IPS-20b (cell line): ENCODE data around the gene AK9.
A peak's percentile ranks its signal among the peaks of the same experiment; 100 is the strongest.
"Not testable (repeated sequence)": the region's sequence is repeated elsewhere in the genome, so short reads cannot be mapped to it uniquely, and the experiment has no call there.

ENCODE experiments used
- H3K27ac ChIP-seq: one replicate; pipeline ENCODE4 v1.5.1; 2013; ENCODE audit warnings: low read length
- H3K27me3 ChIP-seq: 2 replicates; pipeline ENCODE4 v1.6.1; 2013; ENCODE audit warnings: mild to moderate bottlenecking, low read length, inconsistent platforms; ENCODE audit not compliant: insufficient read depth
- H3K36me3 ChIP-seq: 2 replicates; pipeline ENCODE4 v1.6.1; 2013; ENCODE audit warnings: low read depth, mild to moderate bottlenecking, inconsistent platforms, low read length, moderate library complexity; ENCODE audit not compliant: insufficient read depth
- H3K4me1 ChIP-seq: 2 replicates; pipeline ENCODE4 v1.6.1; 2013; ENCODE audit warnings: mild to moderate bottlenecking, control low read depth, inconsistent platforms, low read length, moderate library complexity; ENCODE audit not compliant: insufficient read depth
- H3K4me3 ChIP-seq: 2 replicates; pipeline ENCODE4 v1.5.1; 2013; ENCODE audit warnings: mild to moderate bottlenecking, low read length, inconsistent platforms
- H3K9ac ChIP-seq: 2 replicates; pipeline ENCODE4 v1.6.1; 2013; ENCODE audit warnings: low read depth, mild to moderate bottlenecking, inconsistent platforms, low read length, moderate library complexity
- H3K9me3 ChIP-seq: 2 replicates; pipeline ENCODE4 v1.6.1; 2013; ENCODE audit warnings: mild to moderate bottlenecking, low read depth, low read length, inconsistent platforms; ENCODE audit not compliant: insufficient read depth

AK9 gene

GRCh38 chr6:109690737-109691621 is at the start of gene AK9, which contains the start of gene FIG4:
TSS of gene AK9 (minus strand) at chr6:109691202. CDS start at chr6:109675745, 15,457 bp downstream.
TSS of gene FIG4 (plus strand) at chr6:109691296. CDS start at chr6:109691436, 140 bp downstream.
- Histone ChIP-seq H3K9ac (peak within 1 kb of the TSS; percentile 85), H3K4me3 (peak within 1 kb of the TSS; percentile 98), H3K4me1 (0 out of 2 replicates have a peak, but pooled peaks cover 5% of the 10 kb centered on the region), H3K9me3 (no peaks in the 10 kb centered on the region), H3K36me3 (peaks cover 1% of the 10 kb centered on the region; the same call in 1 of the 2 replicates), H3K27me3 (no peaks in the 10 kb centered on the region; the same call in 1 of the 2 replicates), H3K27ac (no peak within 1 kb of the TSS)

DNA sequence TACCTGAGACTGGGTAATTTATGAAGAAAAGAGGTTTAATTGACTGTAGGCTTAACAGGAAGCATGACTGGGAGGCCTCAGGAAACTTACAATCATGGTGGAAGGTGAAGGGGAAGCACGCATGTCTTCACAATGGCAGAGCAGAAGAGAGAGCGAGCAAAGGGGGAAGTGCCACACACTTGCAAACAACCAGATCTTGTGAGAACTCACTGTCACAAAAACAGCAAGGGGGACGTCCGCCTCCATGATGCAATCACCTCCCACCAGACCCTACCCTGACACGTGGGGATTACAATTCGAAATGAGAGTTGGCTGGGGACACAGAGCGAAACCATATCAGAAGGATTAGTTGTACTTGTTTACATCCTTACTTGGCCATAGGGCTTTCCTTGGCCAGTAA is 49.8 kb upstream of the AK9 start:
- no peaks in the 10 kb centered on the region for H3K9me3 ChIP-seq
- H3K4me1 ChIP-seq: peaks cover 21% of the 10 kb centered on the region
- H3K4me3 ChIP-seq: no peak overlapping the region
- peaks cover 16% of the 10 kb centered on the region; the same call in 1 of the 2 replicates for H3K36me3 ChIP-seq
- no peaks in the 10 kb centered on the region for H3K27me3 ChIP-seq
- H3K9ac ChIP-seq: no peak overlapping the region
- no peak overlapping the region for H3K27ac ChIP-seq

DNA sequence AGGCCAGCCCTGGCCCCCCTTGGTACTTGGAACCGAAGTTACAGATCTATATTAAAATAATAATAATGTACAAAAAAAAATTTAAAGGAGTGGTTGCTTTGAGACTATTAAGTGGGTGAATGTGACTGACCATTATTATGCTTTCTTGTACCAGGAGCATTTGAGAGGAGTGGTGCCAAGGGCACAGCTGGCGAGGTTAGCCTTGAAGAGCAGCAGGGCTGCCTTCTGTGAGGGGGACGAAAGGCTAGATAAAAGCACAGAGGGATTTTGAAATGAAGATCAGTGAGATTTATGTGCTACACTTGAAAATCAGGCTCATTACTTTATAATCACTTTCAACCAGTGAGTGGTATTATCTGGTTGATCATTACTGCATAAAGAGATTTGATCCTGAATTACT is 48.7 kb upstream of the AK9 start:
- H3K4me3 ChIP-seq: no peak overlapping the region
- no peaks in the 10 kb centered on the region for H3K27me3 ChIP-seq
- H3K36me3 ChIP-seq: peaks cover 23% of the 10 kb centered on the region
- H3K4me1 ChIP-seq: peaks cover 28% of the 10 kb centered on the region
- H3K9ac ChIP-seq: no peak overlapping the region
- no peak overlapping the region for H3K27ac ChIP-seq
- H3K9me3 ChIP-seq: no peaks in the 10 kb centered on the region

DNA sequence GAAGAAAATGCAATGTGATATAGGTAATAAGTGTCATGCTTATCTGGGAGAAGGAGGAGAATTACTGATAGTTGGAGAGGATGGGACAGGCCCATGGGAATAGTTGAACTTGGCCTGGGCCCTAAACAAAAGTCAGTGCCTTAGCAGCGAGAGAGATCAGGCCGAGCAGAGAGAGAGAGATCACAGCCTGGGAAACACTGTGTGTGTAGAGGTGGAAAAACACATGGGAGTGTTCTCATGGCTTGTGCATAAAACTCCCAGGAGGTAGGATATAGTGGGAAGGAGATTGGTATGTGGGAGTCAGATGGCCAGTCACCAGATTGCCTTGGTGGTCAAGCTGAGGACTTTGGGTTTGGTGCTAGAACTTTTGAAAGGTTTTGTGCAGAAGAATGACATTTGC is 47.7 kb upstream of the AK9 start:
- Histone ChIP-seq H3K4me1 (peaks cover 28% of the 10 kb centered on the region), H3K36me3 (peaks cover 21% of the 10 kb centered on the region), H3K4me3 (no peak overlapping the region)

DNA sequence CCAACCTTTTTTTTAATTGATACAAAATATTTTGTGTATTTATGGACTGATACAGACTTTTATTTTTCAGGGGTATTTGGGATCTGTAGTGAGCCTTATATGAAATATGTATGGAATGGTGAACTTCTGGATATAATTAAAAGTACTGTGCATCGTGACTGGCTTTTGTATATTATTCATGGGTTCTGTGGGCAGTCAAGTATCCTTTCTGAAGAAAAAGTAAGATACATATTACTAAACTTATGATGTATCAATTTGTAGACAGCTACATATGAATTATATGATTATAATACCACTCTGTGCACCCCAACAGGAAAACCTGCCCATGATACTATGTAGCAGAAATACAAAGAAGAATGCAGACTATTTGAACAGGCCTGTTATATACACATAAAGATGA is 47.3 kb upstream of the AK9 start:
- Histone ChIP-seq H3K4me3 (no peak overlapping the region), H3K27me3 (no peaks in the 10 kb centered on the region), H3K9ac (no peak overlapping the region), H3K36me3 (peaks cover 18% of the 10 kb centered on the region), H3K9me3 (no peaks in the 10 kb centered on the region), H3K27ac (no peak overlapping the region), H3K4me1 (peaks cover 28% of the 10 kb centered on the region)

More for the DNA sequence above, 47.7 kb upstream of the AK9 start:
- Histone ChIP-seq H3K27me3 (no peaks in the 10 kb centered on the region), H3K27ac (no peak overlapping the region), H3K9ac (no peak overlapping the region), H3K9me3 (no peaks in the 10 kb centered on the region)

DNA sequence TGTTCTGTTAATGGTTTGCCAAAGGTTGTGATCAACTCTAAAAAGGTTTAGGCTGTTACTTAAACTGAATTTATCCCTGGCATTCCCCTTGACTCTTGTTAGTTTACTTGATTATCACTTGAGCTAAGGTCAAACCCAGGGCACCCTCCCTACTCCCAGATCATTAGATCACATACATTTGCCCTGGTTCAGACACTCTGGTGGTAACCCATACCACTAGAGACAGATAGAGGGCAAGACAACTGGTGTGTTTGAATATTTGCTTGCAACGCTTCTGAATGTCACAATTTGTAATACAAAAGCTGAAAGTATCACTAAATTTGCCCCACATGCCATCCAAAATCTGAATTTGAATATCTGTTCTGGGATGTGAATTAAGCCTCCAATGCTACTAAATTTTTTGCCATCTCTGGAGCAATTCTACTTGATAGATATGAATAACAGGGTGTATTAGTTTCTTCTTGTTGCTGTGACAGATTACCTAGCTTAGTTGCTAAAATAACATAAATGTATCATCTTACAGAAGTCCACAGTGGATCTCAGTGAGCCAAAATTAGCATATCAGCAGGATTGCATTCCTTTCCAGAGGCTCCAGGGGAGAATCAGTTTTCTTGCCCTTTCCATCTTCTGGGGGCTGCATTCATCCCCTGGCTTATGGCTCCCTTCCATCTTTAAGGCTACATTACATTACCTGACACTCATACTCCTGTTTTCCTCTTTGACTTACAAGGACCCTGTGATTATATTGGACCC is 45.4 kb upstream of the AK9 start:
- peak overlapping the region; percentile 52 for H3K4me3 ChIP-seq
- peaks cover 28% of the 10 kb centered on the region for H3K4me1 ChIP-seq
- peak overlapping the region; percentile 35; the same call in 1 of the 2 replicates for H3K9ac ChIP-seq
- peaks cover 18% of the 10 kb centered on the region for H3K36me3 ChIP-seq
- no peak overlapping the region for H3K27ac ChIP-seq
- H3K27me3 ChIP-seq: no peaks in the 10 kb centered on the region
- no peaks in the 10 kb centered on the region for H3K9me3 ChIP-seq

GRCh38 chr6:109725250-109725649 is 34.2 kb upstream of the AK9 start:
- not testable (repeated sequence) for H3K36me3 ChIP-seq, H3K9ac ChIP-seq, H3K9me3 ChIP-seq, H3K27me3 ChIP-seq, H3K4me3 ChIP-seq, H3K4me1 ChIP-seq, H3K27ac ChIP-seq

GRCh38 chr6:109722564-109723254 is 31.7 kb upstream of the AK9 start:
- H3K4me1 ChIP-seq: peaks cover 5% of the 10 kb centered on the region; the same call in 1 of the 2 replicates
- no peaks in the 10 kb centered on the region for H3K27me3 ChIP-seq
- H3K36me3 ChIP-seq: no peaks in the 10 kb centered on the region; the same call in 1 of the 2 replicates
- no peak overlapping the region for H3K4me3 ChIP-seq
- H3K27ac ChIP-seq: no peak overlapping the region
- H3K9ac ChIP-seq: no peak overlapping the region
- H3K9me3 ChIP-seq: no peaks in the 10 kb centered on the region

GRCh38 chr6:109722011-109722410 is 31.0 kb upstream of the AK9 start:
- H3K27me3 ChIP-seq: no peaks in the 10 kb centered on the region
- no peak overlapping the region for H3K4me3 ChIP-seq
- no peaks in the 10 kb centered on the region; the same call in 1 of the 2 replicates for H3K36me3 ChIP-seq
- H3K4me1 ChIP-seq: peaks cover 5% of the 10 kb centered on the region; the same call in 1 of the 2 replicates
- H3K27ac ChIP-seq: no peak overlapping the region
- no peak overlapping the region for H3K9ac ChIP-seq
- no peaks in the 10 kb centered on the region for H3K9me3 ChIP-seq

- Histone ChIP-seq H3K27me3 (no peaks in the 10 kb centered on the region), H3K4me1 (peaks cover 5% of the 10 kb centered on the region; the same call in 1 of the 2 replicates), H3K9ac (no peak overlapping the region), H3K27ac (no peak overlapping the region), H3K36me3 (no peaks in the 10 kb centered on the region; the same call in 1 of the 2 replicates), H3K9me3 (no peaks in the 10 kb centered on the region), H3K4me3 (no peak overlapping the region)
Observed at GRCh38 chr6:109720311-109720710, 29.3 kb upstream of the AK9 start.

DNA sequence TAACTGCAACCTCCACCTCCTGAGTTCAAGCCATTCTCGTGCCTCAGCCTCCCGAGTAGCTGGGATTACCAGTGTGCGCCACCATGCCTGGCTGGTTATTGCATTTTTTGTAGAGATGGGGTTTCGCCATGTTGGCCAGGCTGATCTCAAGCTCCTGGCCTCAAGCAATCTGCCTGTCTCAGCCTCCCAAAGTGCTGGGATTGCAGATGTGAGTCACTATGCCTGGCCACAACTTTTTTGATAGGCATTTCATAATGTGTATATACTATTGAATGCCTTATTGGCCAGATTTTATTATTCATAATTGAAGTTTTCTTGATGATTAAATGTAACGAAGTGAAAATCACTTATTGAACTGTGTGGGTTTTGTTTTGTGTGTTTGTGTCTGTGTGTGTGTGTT is 28.0 kb upstream of the AK9 start:
- Histone ChIP-seq H3K27me3 (no peaks in the 10 kb centered on the region), H3K9me3 (no peaks in the 10 kb centered on the region), H3K9ac (no peak overlapping the region), H3K36me3 (no peaks in the 10 kb centered on the region; the same call in 1 of the 2 replicates), H3K4me1 (peaks cover 5% of the 10 kb centered on the region; the same call in 1 of the 2 replicates), H3K27ac (no peak overlapping the region), H3K4me3 (no peak overlapping the region)
